Body of pancreas (tissue), 4 donors: ENCODE measurements around the gene CAPRIN1.

Experiments
- POLR2A ChIP-seq, 3 donors: fragments of 450-650 bp; IDR thresholded peaks; one replicate each; pipeline ENCODE4 v1.6.1; 2016; ENCODE audit warnings: antibody characterized with exemption in 3 of 3, mild to moderate bottlenecking in 2 of 3
- TF ChIP-seq, protein P1 (sequence below), 7 experiments: fragments of 450-650 bp in 4 of 7; fragments of 200-600 bp in 3 of 7; sonication (generic) in 3 of 7; IDR thresholded peaks; one replicate each; pipeline ENCODE4 v1.5.1; 2016 to 2019; ENCODE audit warnings: antibody characterized with exemption in 7 of 7

DNA sequence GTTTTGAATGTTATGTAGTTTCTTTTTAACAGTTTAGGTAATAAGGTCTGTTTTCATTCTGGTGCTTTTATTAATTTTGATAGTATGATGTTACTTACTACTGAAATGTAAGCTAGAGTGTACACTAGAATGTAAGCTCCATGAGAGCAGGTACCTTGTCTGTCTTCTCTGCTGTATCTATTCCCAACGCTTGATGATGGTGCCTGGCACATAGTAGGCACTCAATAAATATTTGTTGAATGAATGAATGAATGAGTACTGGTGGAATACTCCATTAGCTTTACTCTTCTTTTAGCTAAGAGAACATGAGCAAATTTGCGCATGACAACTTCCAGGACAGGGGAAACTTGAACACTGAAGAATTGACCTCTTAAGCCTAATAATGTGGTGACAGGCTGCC, 47.3 kb downstream of the CAPRIN1 start:
- TF ChIP-seq, protein P1, sequence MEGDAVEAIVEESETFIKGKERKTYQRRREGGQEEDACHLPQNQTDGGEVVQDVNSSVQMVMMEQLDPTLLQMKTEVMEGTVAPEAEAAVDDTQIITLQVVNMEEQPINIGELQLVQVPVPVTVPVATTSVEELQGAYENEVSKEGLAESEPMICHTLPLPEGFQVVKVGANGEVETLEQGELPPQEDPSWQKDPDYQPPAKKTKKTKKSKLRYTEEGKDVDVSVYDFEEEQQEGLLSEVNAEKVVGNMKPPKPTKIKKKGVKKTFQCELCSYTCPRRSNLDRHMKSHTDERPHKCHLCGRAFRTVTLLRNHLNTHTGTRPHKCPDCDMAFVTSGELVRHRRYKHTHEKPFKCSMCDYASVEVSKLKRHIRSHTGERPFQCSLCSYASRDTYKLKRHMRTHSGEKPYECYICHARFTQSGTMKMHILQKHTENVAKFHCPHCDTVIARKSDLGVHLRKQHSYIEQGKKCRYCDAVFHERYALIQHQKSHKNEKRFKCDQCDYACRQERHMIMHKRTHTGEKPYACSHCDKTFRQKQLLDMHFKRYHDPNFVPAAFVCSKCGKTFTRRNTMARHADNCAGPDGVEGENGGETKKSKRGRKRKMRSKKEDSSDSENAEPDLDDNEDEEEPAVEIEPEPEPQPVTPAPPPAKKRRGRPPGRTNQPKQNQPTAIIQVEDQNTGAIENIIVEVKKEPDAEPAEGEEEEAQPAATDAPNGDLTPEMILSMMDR (IDR thresholded peaks at IDR 0.05) = no peak
- no peak for TF ChIP-seq POLR2A (IDR thresholded peaks at IDR 0.05)
